HG03280 (cell line): ENCODE data around the gene TFF1.

Source experiments
- ATAC-seq: cut with Tn5 transposase; IDR thresholded peaks from one replicate; pipeline ENCODE4 v1.9.1; 2021; ENCODE audit warnings: mild to moderate bottlenecking, moderate library complexity; ENCODE audit not compliant: unreplicated experiment

Gene TFF1

GRCh38 chr21:42398436-42399028, 32.2 kb upstream of the TFF1 start:
- no peak for ATAC-seq

DNA sequence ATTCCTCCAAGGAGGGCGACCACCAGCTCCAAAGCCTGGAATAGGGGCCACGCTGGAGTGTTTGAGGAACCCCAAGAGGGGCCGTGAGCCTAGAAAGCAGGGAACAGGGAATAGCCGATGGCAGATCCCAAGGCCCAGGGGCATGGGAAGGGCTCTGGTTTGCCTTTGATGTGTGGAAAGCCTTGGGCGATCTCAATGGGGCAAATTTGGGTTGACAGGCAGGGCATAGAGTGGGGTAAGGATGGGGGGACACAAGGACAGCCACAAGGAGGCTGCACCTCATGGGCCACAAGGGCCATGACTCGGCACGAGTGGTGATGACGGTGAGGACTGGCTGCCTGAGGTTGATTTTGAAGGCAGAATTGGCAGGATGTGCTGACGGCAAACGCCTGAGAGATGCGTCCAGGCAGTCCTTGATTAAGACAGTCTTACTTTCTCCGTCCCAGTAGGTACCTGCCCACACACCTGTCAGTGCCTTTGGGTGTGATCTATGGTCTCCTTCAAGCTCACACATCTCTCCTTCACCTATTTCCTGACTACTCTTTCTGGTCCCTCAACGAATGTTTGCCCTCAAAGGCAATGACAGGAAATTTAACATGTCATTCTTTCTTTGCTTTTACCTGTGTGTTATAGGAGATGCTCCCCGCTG, 31.5 kb upstream of the TFF1 start:
- no peak for ATAC-seq

DNA sequence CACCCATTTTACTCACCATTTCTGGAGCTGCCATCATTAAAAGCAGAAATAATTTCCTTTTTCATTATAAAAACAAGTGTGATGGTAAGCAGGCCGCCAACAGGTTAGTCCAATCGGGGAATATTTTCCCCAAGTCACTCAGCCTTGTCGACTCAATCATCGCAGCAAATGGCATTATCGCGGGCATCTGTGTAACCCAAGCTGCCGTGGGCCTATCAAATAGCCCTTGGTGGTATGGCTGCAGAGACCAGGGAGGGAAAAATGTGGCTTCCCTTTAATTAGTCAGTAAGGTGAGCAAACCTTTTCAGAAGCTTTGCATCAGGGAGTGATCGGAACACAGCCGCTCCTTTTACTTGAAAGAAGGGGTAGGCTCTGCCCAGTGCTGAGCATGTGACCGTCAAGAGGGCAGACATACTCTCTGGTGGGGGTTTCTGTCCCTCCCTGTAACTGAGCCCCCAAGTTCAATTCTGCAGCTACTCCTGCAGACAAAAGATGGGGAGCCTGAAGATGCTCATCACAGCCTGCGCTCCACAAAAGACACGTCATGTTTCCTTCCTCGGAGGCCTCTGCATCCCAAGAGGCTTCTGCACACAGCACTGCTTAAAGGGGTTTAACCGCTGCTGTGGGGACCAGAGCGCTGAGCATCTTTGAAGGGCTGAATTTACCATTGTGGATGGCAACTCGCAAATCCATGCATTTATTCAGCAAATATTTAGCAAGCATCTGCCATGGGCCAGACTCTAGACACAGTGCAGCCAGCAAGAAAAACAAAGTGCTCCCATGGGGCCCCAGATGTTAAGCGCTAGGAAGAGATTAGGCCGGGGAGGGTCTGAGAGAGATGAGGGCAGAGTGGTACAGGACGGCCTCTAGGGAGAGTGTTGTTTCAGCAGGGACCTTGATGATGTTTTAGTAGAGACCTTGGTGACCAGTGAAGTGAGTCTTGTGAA, 30.7 kb upstream of the TFF1 start:
- ATAC-seq = no peak

- no peak for ATAC-seq
Observed at GRCh38 chr21:42395905-42396651, 29.7 kb upstream of the TFF1 start, which contains the start of gene TMPRSS3. TMPRSS3 (minus strand) TSS chr21:42396052; CDS start chr21:42395417, 635 bp downstream.

GRCh38 chr21:42395302-42395701, 29.0 kb upstream of the TFF1 start:
- no peak for ATAC-seq

GRCh38 chr21:42393443-42393950, 27.2 kb upstream of the TFF1 start:
- ATAC-seq = no peak

GRCh38 chr21:42392731-42393442, 26.6 kb upstream of the TFF1 start:
- ATAC-seq = peak; percentile 77

- no peak for ATAC-seq
Observed at GRCh38 chr21:42391297-42391696, 25.0 kb upstream of the TFF1 start.

DNA sequence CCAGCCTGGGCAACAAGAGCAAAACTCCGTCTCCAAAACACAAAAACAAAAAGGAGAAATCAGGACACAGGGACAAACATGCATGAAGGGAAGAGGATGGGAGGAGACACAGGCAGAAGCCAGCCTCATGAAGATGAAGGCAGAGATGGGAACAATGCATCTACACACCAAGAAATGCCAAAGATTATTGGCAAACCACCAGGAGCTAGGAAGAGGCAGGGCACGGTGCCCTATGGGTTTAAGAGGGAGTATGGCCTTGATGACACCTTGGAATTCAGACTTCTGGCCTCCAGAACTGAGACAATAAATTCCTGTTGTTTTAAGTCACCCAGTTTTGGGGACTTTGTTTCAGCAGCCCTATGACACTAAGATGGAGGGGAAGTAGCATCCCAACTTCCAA, 24.4 kb upstream of the TFF1 start:
- ATAC-seq = no peak

DNA sequence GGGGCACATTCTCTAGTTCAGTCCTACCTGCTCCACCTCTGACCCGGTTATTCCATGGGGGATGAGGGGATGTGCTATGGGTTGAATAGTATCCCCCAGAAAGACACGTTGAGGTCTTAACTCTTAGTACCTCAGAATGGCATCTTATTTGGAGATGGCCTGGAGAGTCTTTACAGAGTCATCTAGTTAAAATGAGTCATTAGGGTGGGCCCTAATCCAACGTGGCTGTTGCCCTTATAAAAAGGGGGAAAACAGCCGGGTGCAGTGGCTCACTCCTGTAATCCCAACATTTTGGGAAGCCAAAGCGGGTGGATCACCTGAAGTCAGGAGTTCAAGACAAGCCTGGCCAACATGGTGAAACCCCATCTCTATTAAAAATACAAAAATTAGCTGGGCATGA, 23.9 kb upstream of the TFF1 start:
- no peak for ATAC-seq

DNA sequence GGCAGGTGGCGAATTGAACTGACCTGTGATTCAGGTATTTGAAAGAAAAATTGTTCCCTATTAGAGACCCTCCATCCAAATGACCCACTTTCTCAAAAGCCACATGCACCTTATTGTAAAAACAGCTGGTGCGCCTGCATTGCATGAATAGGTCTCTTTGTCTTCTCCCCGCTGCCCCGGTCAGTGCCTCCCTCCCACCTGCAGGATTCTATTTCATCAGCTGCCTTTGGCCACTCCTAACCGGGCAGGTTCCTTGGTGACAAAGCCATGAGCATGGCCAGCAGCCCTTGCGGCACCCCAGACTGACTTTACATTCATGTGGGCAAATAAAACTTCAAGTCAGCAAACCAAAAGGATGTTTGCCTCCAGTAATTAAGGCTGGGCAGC, 23.1 kb upstream of the TFF1 start:
- no peak for ATAC-seq

GRCh38 chr21:42388740-42389448, 22.6 kb upstream of the TFF1 start:
- ATAC-seq = no peak

DNA sequence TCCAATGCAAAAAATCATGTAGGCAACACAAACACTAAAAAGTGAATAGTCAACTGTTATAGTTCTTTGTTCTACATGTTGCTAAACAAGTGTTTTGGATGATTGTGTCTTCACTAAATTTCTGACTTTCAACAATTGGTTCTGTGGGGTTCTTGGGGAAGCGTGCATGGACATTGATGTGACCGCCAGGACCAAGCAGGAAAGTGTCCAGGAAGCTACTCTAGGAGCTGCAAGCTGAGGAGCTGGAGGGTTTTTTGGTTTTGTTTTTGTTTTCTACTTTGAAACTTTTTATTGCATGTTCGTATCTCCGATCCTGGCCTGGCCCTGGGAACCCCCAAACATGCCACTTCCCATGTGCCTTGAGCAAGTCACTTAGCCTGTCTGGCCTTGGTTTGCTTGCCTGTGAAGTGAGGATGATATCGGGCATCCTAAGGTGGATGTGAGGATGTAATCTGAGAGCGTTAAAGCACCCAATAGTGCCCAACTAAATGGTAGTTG, 21.6 kb upstream of the TFF1 start:
- no peak for ATAC-seq

- no peak for ATAC-seq
Observed at GRCh38 chr21:42387164-42387563, 20.8 kb upstream of the TFF1 start.

- no peak for ATAC-seq
Observed at GRCh38 chr21:42386034-42386591, 19.8 kb upstream of the TFF1 start.

DNA sequence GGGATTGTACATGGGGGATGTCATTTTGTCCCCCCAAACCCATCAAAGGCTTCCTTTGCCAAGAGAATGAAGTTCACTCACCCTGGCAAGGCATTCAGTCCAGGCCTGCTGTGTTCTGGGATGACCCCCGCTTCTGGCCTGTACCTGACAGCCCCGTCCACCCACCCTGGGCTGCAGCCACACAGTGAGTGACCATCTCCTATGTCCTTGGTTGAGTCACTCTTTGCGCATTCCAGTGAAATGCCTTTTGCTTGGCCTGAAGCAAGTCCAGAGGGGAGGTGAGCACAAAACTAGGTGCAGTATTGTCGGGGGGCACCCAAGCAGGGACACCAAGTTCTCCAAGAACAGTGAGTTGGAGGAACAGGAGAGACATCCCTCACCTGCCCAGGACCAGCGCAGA, 19.3 kb upstream of the TFF1 start:
- no peak for ATAC-seq

DNA sequence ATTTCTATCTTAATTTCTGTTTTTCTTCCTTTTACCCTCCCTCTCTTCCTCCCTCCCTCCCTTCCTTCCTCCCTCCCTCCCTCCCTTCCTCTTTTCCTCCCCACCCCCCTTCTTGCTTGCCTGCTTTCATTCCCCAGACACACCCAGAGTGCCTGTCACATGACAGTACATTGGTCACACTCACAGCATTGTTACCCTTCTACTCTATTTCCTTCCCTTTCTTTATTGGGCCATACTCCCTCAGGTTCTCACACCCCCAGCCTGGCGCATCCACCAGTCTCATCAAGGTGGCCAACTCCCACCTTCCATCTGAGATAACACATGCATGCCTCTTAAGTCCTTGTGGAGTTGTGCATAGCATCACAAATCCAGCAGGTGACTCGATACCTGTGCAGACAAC, 18.7 kb upstream of the TFF1 start:
- ATAC-seq = no peak

GRCh38 chr21:42384156-42384945, 18.0 kb upstream of the TFF1 start:
- no peak for ATAC-seq
